K562 (cell line): Measurements from ENCODE around the gene BRICD5. TPM values are rescaled to one million over a fixed set of nuclear protein-coding genes. Genes with fewer than 3 reads are reported as not detected.

Experiments
- ARID1B ChIP-seq: fragments of 450-650 bp; IDR thresholded peaks from 2 replicates; pipeline ENCODE4 v1.6.1; 2016; ENCODE audit warnings: antibody characterized with exemption, mild to moderate bottlenecking, inconsistent platforms
- CEBPZ ChIP-seq: fragments of 150-350 bp; IDR thresholded peaks from 2 replicates; pipeline ENCODE4 v1.6.1; 2014; ENCODE audit warnings: low read depth, mild to moderate bottlenecking, low read length, borderline replicate concordance
- CHD1 ChIP-seq: fragments of 200-600 bp; sonication (generic); IDR thresholded peaks from one replicate; pipeline ENCODE4 v1.6.1; 2012; ENCODE audit warnings: mild to moderate bottlenecking, moderate library complexity, low read length, inconsistent platforms
- DPF2 ChIP-seq: fragments of 450-650 bp; IDR thresholded peaks from 2 replicates; pipeline ENCODE4 v1.6.1; 2016
- EHMT2 ChIP-seq: fragments of 450-650 bp; IDR thresholded peaks from 2 replicates; pipeline ENCODE4 v1.6.1; 2018; ENCODE audit warnings: antibody characterized with exemption
- FOXP1 ChIP-seq: sonication (generic); formaldehyde crosslinking; IDR thresholded peaks from 2 replicates; pipeline ENCODE4 v1.8.0; 2022; ENCODE audit warnings: mild to moderate bottlenecking, missing genetic modification reagents
- JUN ChIP-seq, 2 experiments: sonication (generic) in 1 of 2; formaldehyde crosslinking in 1 of 2; IDR thresholded peaks; 2 replicates each; pipeline versions ENCODE4 v1.6.1 to v1.8.0; 2012 to 2022; ENCODE audit warnings: borderline replicate concordance in 2 of 2, mild to moderate bottlenecking in 2 of 2, improper control_type of control experiment in 1 of 2, low read depth in 1 of 2, low read length in 1 of 2, missing genetic modification reagents in 1 of 2
- JUND ChIP-seq, 2 experiments: IDR thresholded peaks; 2 replicates in 1 of 2; 3 replicates in 1 of 2; pipeline ENCODE4 v1.6.1; 2011; ENCODE audit warnings: borderline replicate concordance in 2 of 2, low read depth in 2 of 2, low read length in 2 of 2, improper control_type of control experiment in 1 of 2, missing biosample characterization in 1 of 2, missing genetic modification characterization in 1 of 2, missing genetic modification reagents in 1 of 2
- MAX ChIP-seq: sonication (generic); formaldehyde crosslinking; IDR thresholded peaks from 2 replicates; pipeline ENCODE4 v1.9.0; 2022; ENCODE audit warnings: mild to moderate bottlenecking, missing genetic modification reagents
- PRPF4 ChIP-seq: fragments of 200-400 bp; formaldehyde crosslinking; IDR thresholded peaks from one replicate; pipeline ENCODE4 v1.6.1; 2017; ENCODE audit warnings: low read length, low read depth, mild to moderate bottlenecking; ENCODE audit not compliant: insufficient read depth, poor library complexity, severe bottlenecking
- RBM17 ChIP-seq: fragments of 200-400 bp; formaldehyde crosslinking; IDR thresholded peaks from 2 replicates; pipeline ENCODE4 v1.6.1; 2017; ENCODE audit warnings: low read depth, mild to moderate bottlenecking, low read length, borderline replicate concordance
- SMAD1 ChIP-seq: fragments of 150-350 bp; IDR thresholded peaks from 2 replicates; pipeline ENCODE4 v1.6.1; 2014; ENCODE audit warnings: low read length, low read depth; ENCODE audit not compliant: partially characterized antibody
- SMAD2 ChIP-seq: fragments of 150-350 bp; IDR thresholded peaks from 2 replicates; pipeline ENCODE4 v1.6.1; 2014; ENCODE audit warnings: low read depth, mild to moderate bottlenecking, low read length
- SNAPC5 ChIP-seq: fragments of 250-450 bp; sonication (Bioruptor Pico); IDR thresholded peaks from 2 replicates; pipeline ENCODE4 v1.8.0; 2021; ENCODE audit warnings: moderate library complexity, mild to moderate bottlenecking, inconsistent platforms
- STAT5A ChIP-seq: IDR thresholded peaks from 2 replicates; pipeline ENCODE4 v1.6.1; 2012; ENCODE audit warnings: low read length, inconsistent platforms, borderline replicate concordance
- TRIM28 ChIP-seq: fragments of 450-650 bp; IDR thresholded peaks from 2 replicates; pipeline ENCODE4 v1.6.1; 2017
- TSC22D4 ChIP-seq: fragments of 450-650 bp; IDR thresholded peaks from 2 replicates; pipeline ENCODE4 v1.6.1; 2016; ENCODE audit warnings: missing genetic modification characterization, missing biosample characterization, control low read depth
- ZBTB43 ChIP-seq: sonication (generic); formaldehyde crosslinking; IDR thresholded peaks from 2 replicates; pipeline ENCODE4 v1.8.0; 2023; ENCODE audit warnings: mild to moderate bottlenecking, missing genetic modification reagents
- ZNF134 ChIP-seq: fragments of 250-450 bp; sonication (Bioruptor Pico); conservative IDR thresholded peaks from 2 replicates; pipeline ENCODE4 v1.4.0; 2020
- ZNF589 ChIP-seq: fragments of 200-800 bp; sonication (Bioruptor generic); IDR thresholded peaks from 2 replicates; pipeline ENCODE4 v1.6.1; 2016; ENCODE audit warnings: low read depth, missing genetic modification characterization, missing compliant biosample characterization
- ZNF668 ChIP-seq: fragments of 250-450 bp; sonication (Bioruptor Pico); IDR thresholded peaks from 2 replicates; pipeline ENCODE4 v1.8.0; 2022; ENCODE audit warnings: mild to moderate bottlenecking, inconsistent platforms
- ZNF707 ChIP-seq: fragments of 250-450 bp; sonication (Bioruptor Pico); conservative IDR thresholded peaks from 2 replicates; pipeline ENCODE4 v1.8.0; 2022; ENCODE audit warnings: inconsistent platforms, mild to moderate bottlenecking, moderate library complexity
- ZZZ3 ChIP-seq: fragments of 450-650 bp; IDR thresholded peaks from 2 replicates; pipeline ENCODE4 v1.6.1; 2016; ENCODE audit warnings: antibody characterized with exemption, mild to moderate bottlenecking, moderate library complexity
- polyA plus RNA-seq, 8 experiments: library from polyadenylated mRNA; depleted of rRNA in 4 of 8; stranded (reverse) in 5 of 8; unstranded in 3 of 8; fragments of >200 nt; fragmentation: Nextera tagmentation in 2 of 8; fragmentation: Illumina TruSeq in 1 of 8; extraction: Ambion mirVana in 2 of 8; extraction: Trizol in 1 of 8; gene quantifications; 2 replicates each; pipeline versions ENCODE4 v1.2.1 to v1.2.3, GENCODE V29; 2011 to 2014; ENCODE audit warnings: inconsistent platforms in 1 of 8, missing spikeins in 1 of 8
- total RNA-seq, 7 experiments: library from RNA; depleted of rRNA in 6 of 7; stranded (reverse); fragments of >200 nt in 6 of 7; fragmentation: Illumina TruSeq in 2 of 7; extraction: Trizol in 2 of 7; gene quantifications; 2 replicates each; pipeline versions ENCODE4 v1.2.1 to v1.2.3, GENCODE V29; 2011 to 2021; ENCODE audit warnings: low replicate concordance in 1 of 7

BRICD5 gene
- total and polyA plus RNA-seq, 9 of the 15 experiments (the other 6 are each of a cell fraction or from before 2014, with no cell fraction given): 0.24 to 15.1 (median 2.4) TPM; not detected in 1

- TF ChIP-seq ZBTB43: no peak
- no peak for TF ChIP-seq STAT5A
- TF ChIP-seq ZNF707 (CRISPR knock-in tag): no peak
- no peak for TF ChIP-seq CEBPZ
- TF ChIP-seq JUN (IDR thresholded peaks at IDR 0.05; ENCODE audit: borderline replicate concordance, low read depth, low read length): peak; percentile 11; the same call in 1 of the 2 replicates
- TF ChIP-seq JUN (CRISPR knock-in tag; IDR thresholded peaks at IDR 0.05; ENCODE audit: borderline replicate concordance): peak; percentile 40; the same call in 1 of the 2 replicates
- TF ChIP-seq ZNF589 (CRISPR knock-in tag): 0 out of 2 replicates have a peak, but pooled peaks have one; percentile 11
- peak; percentile 19 for TF ChIP-seq SMAD1
- no peak; the same call in 1 of the 2 replicates for TF ChIP-seq ARID1B
- peak; percentile 20; the same call in 1 of the 2 replicates for TF ChIP-seq DPF2
- no peak for TF ChIP-seq EHMT2
- peak; percentile 74 for TF ChIP-seq PRPF4
- TF ChIP-seq RBM17: no peak
- TF ChIP-seq ZNF668 (CRISPR knock-in tag): no peak
- no peak for TF ChIP-seq SMAD2
- TF ChIP-seq JUND (IDR thresholded peaks at IDR 0.05; ENCODE audit: borderline replicate concordance, low read depth, low read length): peak; percentile 35; the same call in 1 of the 2 replicates
- no peak; the same call in 2 of the 3 replicates for TF ChIP-seq JUND (tag; IDR thresholded peaks at IDR 0.05; ENCODE audit: borderline replicate concordance, low read depth, low read length)
- TF ChIP-seq MAX (CRISPR knock-in tag): peak; percentile 73
- no peak for TF ChIP-seq ZNF134 (CRISPR knock-in tag)
- TF ChIP-seq TSC22D4 (tag): no peak
- TF ChIP-seq CHD1: peak; percentile 69
- TF ChIP-seq SNAPC5 (CRISPR knock-in tag): no peak
- TF ChIP-seq FOXP1 (CRISPR knock-in tag): peak; percentile 66
- TF ChIP-seq ZZZ3: no peak
- no peak for TF ChIP-seq TRIM28
These were observed 40.8 kb upstream of the BRICD5 start, which contains the start of gene ECI1 (continued) for GRCh38 chr16:2251296-2252111.
